ENCODE data around the gene ZIC1.

ZIC1 gene

DNA sequence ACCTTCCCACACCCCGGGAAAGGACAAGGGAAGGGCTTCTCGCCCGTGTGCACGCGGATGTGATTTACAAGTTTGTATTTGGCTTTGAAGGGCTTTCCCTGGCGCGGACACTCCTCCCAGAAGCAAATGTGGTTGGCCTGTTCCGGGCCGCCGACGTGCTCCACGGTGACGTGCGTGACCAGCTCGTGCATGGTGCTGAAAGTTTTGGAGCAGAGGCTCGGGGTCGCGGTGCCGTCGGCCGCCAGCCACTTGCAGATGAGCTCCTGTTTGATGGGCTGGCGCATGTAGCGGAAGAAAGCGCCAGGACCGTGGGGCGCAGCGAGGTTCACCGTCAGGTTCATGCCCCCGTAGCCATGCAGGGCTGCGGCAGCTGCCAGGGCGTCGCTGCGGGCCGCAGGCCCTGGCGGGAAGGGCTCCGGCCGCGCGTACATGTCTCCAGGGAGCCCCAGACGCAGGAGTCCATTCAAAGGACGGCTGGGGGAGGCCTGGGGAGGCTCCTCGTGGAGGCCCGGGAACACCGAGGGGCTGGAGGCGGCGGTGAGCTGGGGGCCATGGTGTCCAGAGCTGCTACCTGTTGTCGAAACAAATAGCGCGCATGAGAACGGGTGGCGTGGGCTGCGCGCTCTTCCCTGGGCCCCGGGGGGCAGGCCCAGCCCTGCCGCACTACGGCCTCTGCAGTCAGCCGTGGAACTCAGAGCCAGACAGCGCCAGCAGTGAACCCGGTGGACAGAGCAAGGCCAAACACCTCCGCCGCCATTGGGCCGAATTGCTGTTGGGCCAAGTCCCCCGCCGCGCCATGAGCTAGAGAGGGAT is 13.1 kb upstream of the ZIC1 start:
- Histone ChIP-seq H3K9ac (ENCODE audit: low read depth in 1 of 2, low read length in 2 of 2) (no peak overlapping the region), H3K4me1 (ENCODE audit: control insufficient read depth in 1 of 2, insufficient read depth in 2 of 2, low read length in 2 of 2) (peaks cover 0 to 6% of the 10 kb centered on the region in 2 donors)

GRCh38 chr3:147396712-147397046 is 12.5 kb upstream of the ZIC1 start:
- Histone ChIP-seq H3K4me1 (ENCODE audit: control insufficient read depth in 1 of 2, insufficient read depth in 2 of 2, low read length in 2 of 2) (peaks cover 0 to 6% of the 10 kb centered on the region in 2 donors), H3K36me3 (ENCODE audit: control insufficient read depth in 1 of 2, insufficient read depth in 2 of 2, low read length in 2 of 2) (no peaks in the 10 kb centered on the region), H3K27me3 (ENCODE audit: control insufficient read depth in 1 of 2, insufficient read depth in 2 of 2, low read length in 2 of 2) (peaks cover 51 to 73% of the 10 kb centered on the region in 2 donors), H3K27ac (ENCODE audit: low read depth, low read length) (no peak overlapping the region), H3K9me3 (ENCODE audit: control insufficient read depth in 1 of 2, low read length in 2 of 2) (no peaks in the 10 kb centered on the region), H3K4me3 (ENCODE audit: low read depth in 1 of 2, low read length in 2 of 2) (no peak overlapping the region), H3K9ac (ENCODE audit: low read depth in 1 of 2, low read length in 2 of 2) (no peak overlapping the region)

More for the DNA sequence above, 13.1 kb upstream of the ZIC1 start:
- Histone ChIP-seq H3K4me3 (ENCODE audit: low read depth in 1 of 2, low read length in 2 of 2) (no peak overlapping the region), H3K27ac (ENCODE audit: low read depth, low read length) (no peak overlapping the region), H3K27me3 (ENCODE audit: control insufficient read depth in 1 of 2, insufficient read depth in 2 of 2, low read length in 2 of 2) (peaks cover 54 to 77% of the 10 kb centered on the region in 2 donors), H3K36me3 (ENCODE audit: control insufficient read depth in 1 of 2, insufficient read depth in 2 of 2, low read length in 2 of 2) (no peaks in the 10 kb centered on the region), H3K9me3 (ENCODE audit: control insufficient read depth in 1 of 2, low read length in 2 of 2) (no peaks in the 10 kb centered on the region)

DNA sequence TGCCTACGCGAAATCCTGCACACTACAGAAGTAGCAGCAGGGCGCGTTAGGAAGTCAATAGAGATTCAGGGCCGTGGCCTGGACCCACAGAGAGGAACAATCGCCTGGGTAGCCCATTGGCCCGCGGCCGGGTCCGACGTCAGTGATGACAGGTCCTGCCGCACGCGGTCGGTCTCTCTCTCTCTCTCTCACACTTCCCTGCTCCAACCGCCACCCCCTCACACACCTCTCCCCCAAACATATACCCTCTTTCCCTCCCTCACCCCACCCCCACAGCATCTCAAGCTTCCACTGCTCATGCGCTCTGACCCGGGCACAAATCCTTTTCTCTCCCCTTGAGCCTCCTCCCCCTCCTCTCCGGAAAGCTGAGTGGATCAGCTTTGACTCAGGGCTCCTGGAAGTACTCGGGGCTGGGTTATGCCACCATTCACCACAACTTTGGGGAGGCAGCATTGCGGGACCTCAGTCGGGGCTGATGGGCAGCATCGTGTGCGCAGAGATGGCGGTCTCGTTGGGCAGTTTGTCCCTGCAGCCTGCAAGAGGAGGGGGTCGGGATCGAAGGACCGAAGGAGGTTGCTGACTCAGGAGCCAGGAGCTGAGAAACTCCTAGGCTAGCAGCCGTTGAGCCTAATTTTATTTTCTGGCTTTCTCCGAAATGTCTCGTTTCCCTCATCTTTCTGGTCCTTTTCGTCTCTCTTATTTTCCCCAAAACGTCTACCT is 11.8 kb upstream of the ZIC1 start:
- H3K27ac ChIP-seq (ENCODE audit: low read depth, low read length), result no peak overlapping the region
- H3K27me3 ChIP-seq (ENCODE audit: control insufficient read depth in 1 of 2, insufficient read depth in 2 of 2, low read length in 2 of 2), result peaks cover 45 to 70% of the 10 kb centered on the region in 2 donors
- no peak overlapping the region for H3K9ac ChIP-seq (ENCODE audit: low read depth in 1 of 2, low read length in 2 of 2)
- H3K4me3 ChIP-seq (ENCODE audit: low read depth in 1 of 2, low read length in 2 of 2), result no peak overlapping the region
- peaks cover 0 to 3% of the 10 kb centered on the region in 2 donors for H3K4me1 ChIP-seq (ENCODE audit: control insufficient read depth in 1 of 2, insufficient read depth in 2 of 2, low read length in 2 of 2)
- H3K36me3 ChIP-seq (ENCODE audit: control insufficient read depth in 1 of 2, insufficient read depth in 2 of 2, low read length in 2 of 2), result no peaks in the 10 kb centered on the region
- H3K9me3 ChIP-seq (ENCODE audit: control insufficient read depth in 1 of 2, low read length in 2 of 2), result no peaks in the 10 kb centered on the region

- Histone ChIP-seq H3K4me3 (ENCODE audit: low read depth in 1 of 2, low read length in 2 of 2) (peak overlapping the region in 1 of 2 donors; percentile 16), H3K9ac (ENCODE audit: low read depth in 1 of 2, low read length in 2 of 2) (no peak overlapping the region), H3K27ac (ENCODE audit: low read depth, low read length) (no peak overlapping the region), H3K4me1 (ENCODE audit: control insufficient read depth in 1 of 2, insufficient read depth in 2 of 2, low read length in 2 of 2) (no peaks in the 10 kb centered on the region), H3K27me3 (ENCODE audit: control insufficient read depth in 1 of 2, insufficient read depth in 2 of 2, low read length in 2 of 2) (peaks cover 41 to 64% of the 10 kb centered on the region in 2 donors), H3K9me3 (ENCODE audit: control insufficient read depth in 1 of 2, low read length in 2 of 2) (no peaks in the 10 kb centered on the region), H3K36me3 (ENCODE audit: control insufficient read depth in 1 of 2, insufficient read depth in 2 of 2, low read length in 2 of 2) (no peaks in the 10 kb centered on the region)
Observed at GRCh38 chr3:147397875-147398812, 11.0 kb upstream of the ZIC1 start.

DNA sequence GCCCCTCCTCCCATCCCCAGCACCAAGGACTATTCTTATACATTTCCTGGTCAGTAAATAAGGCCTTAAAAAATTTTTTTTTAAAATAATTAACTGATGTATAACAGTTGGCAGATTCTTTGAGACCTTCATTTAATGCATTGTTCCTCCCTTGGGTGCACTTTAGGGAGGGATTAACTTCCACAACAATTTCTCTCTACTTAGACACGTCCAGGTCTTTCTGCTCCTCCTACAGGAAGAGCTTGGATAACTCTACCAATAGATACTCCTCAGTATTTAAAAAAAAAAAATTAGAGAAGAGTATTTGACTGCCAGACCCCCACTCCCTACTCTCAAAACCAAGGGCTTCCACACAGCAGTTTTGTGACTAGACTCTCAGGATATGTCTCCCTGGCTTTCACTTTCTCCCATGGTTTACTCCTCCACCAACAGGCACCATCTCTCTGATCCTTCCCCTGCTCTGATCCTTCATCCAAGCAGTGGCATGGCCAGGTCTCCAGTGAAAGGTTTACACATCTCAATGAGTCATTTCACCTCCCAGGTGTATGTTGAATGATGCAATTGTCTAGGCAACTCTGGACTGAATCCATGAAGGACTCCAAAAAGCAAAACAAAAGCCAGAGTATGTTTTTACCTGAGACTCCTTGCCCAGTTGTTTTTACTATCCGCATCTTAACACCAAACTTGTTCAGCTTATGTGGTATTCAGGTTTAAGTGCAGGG is 10.2 kb upstream of the ZIC1 start:
- Histone ChIP-seq H3K27me3 (ENCODE audit: control insufficient read depth in 1 of 2, insufficient read depth in 2 of 2, low read length in 2 of 2) (peaks cover 37 to 65% of the 10 kb centered on the region in 2 donors), H3K27ac (ENCODE audit: low read depth, low read length) (no peak overlapping the region), H3K4me3 (ENCODE audit: low read depth in 1 of 2, low read length in 2 of 2) (no peak overlapping the region)

GRCh38 chr3:147400111-147400510 is 9.1 kb upstream of the ZIC1 start:
- no peak overlapping the region for H3K4me3 ChIP-seq (ENCODE audit: low read depth in 1 of 2, low read length in 2 of 2)
- peaks cover 43 to 65% of the 10 kb centered on the region in 2 donors for H3K27me3 ChIP-seq (ENCODE audit: control insufficient read depth in 1 of 2, insufficient read depth in 2 of 2, low read length in 2 of 2)
- H3K36me3 ChIP-seq (ENCODE audit: control insufficient read depth in 1 of 2, insufficient read depth in 2 of 2, low read length in 2 of 2), result no peaks in the 10 kb centered on the region
- H3K4me1 ChIP-seq (ENCODE audit: control insufficient read depth in 1 of 2, insufficient read depth in 2 of 2, low read length in 2 of 2), result no peaks in the 10 kb centered on the region
- no peak overlapping the region for H3K9ac ChIP-seq (ENCODE audit: low read depth in 1 of 2, low read length in 2 of 2)
- H3K27ac ChIP-seq (ENCODE audit: low read depth, low read length), result no peak overlapping the region
- H3K9me3 ChIP-seq (ENCODE audit: control insufficient read depth in 1 of 2, low read length in 2 of 2), result no peaks in the 10 kb centered on the region

More for the DNA sequence above, 10.2 kb upstream of the ZIC1 start:
- Histone ChIP-seq H3K36me3 (ENCODE audit: control insufficient read depth in 1 of 2, insufficient read depth in 2 of 2, low read length in 2 of 2) (no peaks in the 10 kb centered on the region), H3K9ac (ENCODE audit: low read depth in 1 of 2, low read length in 2 of 2) (no peak overlapping the region), H3K9me3 (ENCODE audit: control insufficient read depth in 1 of 2, low read length in 2 of 2) (no peaks in the 10 kb centered on the region), H3K4me1 (ENCODE audit: control insufficient read depth in 1 of 2, insufficient read depth in 2 of 2, low read length in 2 of 2) (no peaks in the 10 kb centered on the region)

DNA sequence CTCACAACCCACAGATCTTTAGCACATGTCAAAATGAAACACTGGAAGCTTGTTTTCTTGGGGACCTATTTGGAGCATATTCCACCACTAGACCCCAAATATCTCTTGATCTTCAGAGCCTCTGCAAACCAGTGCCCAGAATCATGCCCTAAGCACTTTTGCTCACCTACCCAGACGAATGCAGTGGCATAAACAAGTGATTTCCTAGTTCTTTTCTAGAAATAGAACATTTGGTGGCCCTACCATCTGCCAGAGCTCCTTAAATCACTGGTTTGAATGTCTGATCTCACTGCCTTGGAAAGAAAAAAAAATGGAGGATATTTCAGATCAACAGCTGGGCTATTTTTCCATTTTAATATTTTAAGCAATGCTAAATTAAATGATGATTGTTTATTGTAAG is 8.2 kb upstream of the ZIC1 start:
- H3K9me3 ChIP-seq (ENCODE audit: control insufficient read depth in 1 of 2, low read length in 2 of 2), result no peaks in the 10 kb centered on the region
- H3K27ac ChIP-seq (ENCODE audit: low read depth, low read length), result no peak overlapping the region
- no peaks in the 10 kb centered on the region for H3K4me1 ChIP-seq (ENCODE audit: control insufficient read depth in 1 of 2, insufficient read depth in 2 of 2, low read length in 2 of 2)
- peaks cover 44 to 65% of the 10 kb centered on the region in 2 donors for H3K27me3 ChIP-seq (ENCODE audit: control insufficient read depth in 1 of 2, insufficient read depth in 2 of 2, low read length in 2 of 2)
- H3K36me3 ChIP-seq (ENCODE audit: control insufficient read depth in 1 of 2, insufficient read depth in 2 of 2, low read length in 2 of 2), result no peaks in the 10 kb centered on the region
- H3K4me3 ChIP-seq (ENCODE audit: low read depth in 1 of 2, low read length in 2 of 2), result no peak overlapping the region
- no peak overlapping the region for H3K9ac ChIP-seq (ENCODE audit: low read depth in 1 of 2, low read length in 2 of 2)

GRCh38 chr3:147401421-147401820 is 7.7 kb upstream of the ZIC1 start:
- Histone ChIP-seq H3K4me3 (ENCODE audit: low read depth in 1 of 2, low read length in 2 of 2) (no peak overlapping the region), H3K9me3 (ENCODE audit: control insufficient read depth in 1 of 2, low read length in 2 of 2) (no peaks in the 10 kb centered on the region), H3K27ac (ENCODE audit: low read depth, low read length) (no peak overlapping the region), H3K36me3 (ENCODE audit: control insufficient read depth in 1 of 2, insufficient read depth in 2 of 2, low read length in 2 of 2) (no peaks in the 10 kb centered on the region), H3K9ac (ENCODE audit: low read depth in 1 of 2, low read length in 2 of 2) (no peak overlapping the region), H3K27me3 (ENCODE audit: control insufficient read depth in 1 of 2, insufficient read depth in 2 of 2, low read length in 2 of 2) (peaks cover 44 to 69% of the 10 kb centered on the region in 2 donors), H3K4me1 (ENCODE audit: control insufficient read depth in 1 of 2, insufficient read depth in 2 of 2, low read length in 2 of 2) (no peaks in the 10 kb centered on the region)

- Histone ChIP-seq H3K27me3 (ENCODE audit: control insufficient read depth in 1 of 2, insufficient read depth in 2 of 2, low read length in 2 of 2) (peaks cover 47 to 74% of the 10 kb centered on the region in 2 donors), H3K4me3 (ENCODE audit: low read depth in 1 of 2, low read length in 2 of 2) (no peak overlapping the region), H3K27ac (ENCODE audit: low read depth, low read length) (no peak overlapping the region), H3K4me1 (ENCODE audit: control insufficient read depth in 1 of 2, insufficient read depth in 2 of 2, low read length in 2 of 2) (no peaks in the 10 kb centered on the region), H3K9me3 (ENCODE audit: control insufficient read depth in 1 of 2, low read length in 2 of 2) (no peaks in the 10 kb centered on the region), H3K9ac (ENCODE audit: low read depth in 1 of 2, low read length in 2 of 2) (no peak overlapping the region), H3K36me3 (ENCODE audit: control insufficient read depth in 1 of 2, insufficient read depth in 2 of 2, low read length in 2 of 2) (no peaks in the 10 kb centered on the region)
Observed at GRCh38 chr3:147402159-147402558, 7.0 kb upstream of the ZIC1 start.
